Activated CD4-positive, alpha-beta T cell treated with anti-CD3 and anti-CD28 coated beads for 48 hours (primary cell): ENCODE results near the gene CFAP74.

Source experiments
- DNase-seq: peaks from one replicate; pipeline ENCODE4 v3.0.0-alpha.2; 2020

Gene CFAP74

GRCh38 chr1:1967151-1967550 lies 36.4 kb downstream of the CFAP74 start:
- DNase-seq = no peak

- DNase-seq = no peak
These were observed 37.4 kb downstream of the CFAP74 start for GRCh38 chr1:1966071-1966740.

GRCh38 chr1:1965546-1965945 lies 38.0 kb downstream of the CFAP74 start:
- DNase-seq = no peak

GRCh38 chr1:1964811-1965210 lies 38.8 kb downstream of the CFAP74 start:
- no peak for DNase-seq

- no peak for DNase-seq
These were observed 40.0 kb downstream of the CFAP74 start for GRCh38 chr1:1963570-1963969.

GRCh38 chr1:1962752-1963151 lies 40.8 kb downstream of the CFAP74 start:
- no peak for DNase-seq

GRCh38 chr1:1960480-1961196 lies 42.9 kb downstream of the CFAP74 start:
- no peak for DNase-seq

GRCh38 chr1:1959840-1960479 lies 43.6 kb downstream of the CFAP74 start:
- peak; percentile 90 for DNase-seq

GRCh38 chr1:1959459-1959839 lies 44.1 kb downstream of the CFAP74 start:
- no peak for DNase-seq

GRCh38 chr1:1958071-1958541 lies 45.5 kb downstream of the CFAP74 start:
- DNase-seq = no peak

GRCh38 chr1:1957533-1957961 lies 46.0 kb downstream of the CFAP74 start:
- DNase-seq = no peak

- no peak for DNase-seq
These were observed 46.7 kb downstream of the CFAP74 start for GRCh38 chr1:1956586-1957532.

- no peak for DNase-seq
These were observed 47.5 kb downstream of the CFAP74 start for GRCh38 chr1:1956101-1956500.

- DNase-seq = no peak
These were observed 47.9 kb downstream of the CFAP74 start for GRCh38 chr1:1955621-1956094.

- peak; percentile 61 for DNase-seq
These were observed 48.6 kb downstream of the CFAP74 start for GRCh38 chr1:1954831-1955441.

- DNase-seq = no peak
These were observed 49.6 kb downstream of the CFAP74 start for GRCh38 chr1:1954015-1954414.

GRCh38 chr1:1950940-1951339 lies 52.6 kb downstream of the CFAP74 start:
- DNase-seq = no peak

GRCh38 chr1:1948783-1949182 lies 54.8 kb downstream of the CFAP74 start:
- no peak for DNase-seq

- DNase-seq = no peak
These were observed 56.1 kb downstream of the CFAP74 start for GRCh38 chr1:1947493-1947892.

GRCh38 chr1:1946540-1946939 lies 57.0 kb downstream of the CFAP74 start:
- no peak for DNase-seq

GRCh38 chr1:1945782-1946393 lies 57.7 kb downstream of the CFAP74 start:
- no peak for DNase-seq
